H54 (cell line): ENCODE results near the gene ZBTB8B.

Experiments used
- DNase-seq: peaks from one replicate; pipeline ENCODE4 v3.0.0; 2011; ENCODE audit warnings: low spot score, mixed read lengths; ENCODE audit not compliant: insufficient read length
- FAIRE-seq: peaks from 3 replicates; lab custom pipeline; 2011; peaks lifted over from hg19 to GRCh38; lab: Jason Lieb, UNC
- POLR2A ChIP-seq: IDR thresholded peaks from 2 replicates; pipeline ENCODE4 v1.6.1; 2011; ENCODE audit warnings: low read depth, mild to moderate bottlenecking, low read length

The ZBTB8B gene

DNA sequence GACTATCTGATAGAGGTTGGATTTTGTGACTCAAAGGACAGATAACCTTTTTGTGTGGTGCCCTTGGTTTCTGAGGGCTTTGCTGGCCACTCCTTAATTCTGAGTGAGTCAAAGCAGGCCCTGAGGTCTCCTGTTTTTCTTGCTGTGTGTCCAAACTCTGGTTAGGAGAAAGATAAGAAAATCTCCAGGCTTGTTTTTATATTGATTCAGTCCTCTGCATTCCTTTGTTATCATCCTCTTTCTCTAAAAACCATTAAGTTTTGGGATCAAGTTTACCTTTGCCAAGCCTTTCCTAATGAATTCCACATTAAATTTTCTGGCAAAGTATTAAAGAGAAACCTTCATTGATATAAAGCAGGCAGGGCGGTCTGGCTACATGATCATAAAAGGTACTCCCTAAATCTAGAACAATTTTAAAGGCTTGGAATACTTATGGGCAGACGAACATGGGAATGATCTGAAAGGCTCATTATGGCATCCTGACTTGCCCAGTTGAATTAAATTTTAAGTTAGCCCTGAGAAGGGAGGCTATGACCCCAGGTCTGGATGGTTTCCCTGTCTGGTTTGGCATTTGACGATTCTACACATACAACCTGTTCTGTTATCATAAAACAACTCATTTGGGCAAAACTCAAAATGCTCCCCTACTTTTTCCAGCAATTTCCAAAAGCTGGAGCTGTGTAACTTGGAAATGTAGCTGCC is 20.8 kb downstream of the ZBTB8B start:
- no peak for TF ChIP-seq POLR2A
- no peak for DNase-seq
- FAIRE-seq, result no peak

DNA sequence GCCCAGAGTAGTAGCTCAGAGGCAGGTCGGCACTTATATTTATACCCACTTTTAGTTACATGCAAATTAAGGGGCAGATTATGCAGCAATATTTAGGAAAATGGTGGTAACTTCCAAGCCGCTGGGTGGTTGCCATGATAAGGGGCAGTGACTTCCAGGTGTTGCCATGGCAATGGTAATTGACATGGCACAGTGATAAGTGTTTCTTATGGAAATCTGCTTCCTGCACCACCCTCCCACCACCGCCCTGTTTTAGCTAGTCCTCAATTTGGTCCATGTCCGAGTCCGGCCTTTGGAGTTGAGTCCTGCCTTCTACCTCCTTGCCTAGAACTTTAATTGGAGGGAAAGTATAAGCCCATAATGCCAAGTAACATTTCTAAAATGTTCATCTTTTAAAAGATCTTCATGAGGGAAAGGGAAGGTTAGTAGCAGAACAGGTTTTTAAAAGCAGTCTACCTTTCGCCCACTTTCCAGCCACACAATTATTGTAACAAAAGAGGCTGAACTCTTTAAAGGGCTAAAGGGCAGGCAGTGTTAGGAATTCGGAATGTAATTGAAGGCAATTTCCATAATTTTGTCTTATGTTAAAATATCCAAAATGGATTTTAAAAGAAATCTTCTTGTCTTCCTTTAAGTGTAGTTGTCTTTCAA is 21.7 kb downstream of the ZBTB8B start:
- FAIRE-seq, result no peak
- no peak for TF ChIP-seq POLR2A
- no peak for DNase-seq

DNA sequence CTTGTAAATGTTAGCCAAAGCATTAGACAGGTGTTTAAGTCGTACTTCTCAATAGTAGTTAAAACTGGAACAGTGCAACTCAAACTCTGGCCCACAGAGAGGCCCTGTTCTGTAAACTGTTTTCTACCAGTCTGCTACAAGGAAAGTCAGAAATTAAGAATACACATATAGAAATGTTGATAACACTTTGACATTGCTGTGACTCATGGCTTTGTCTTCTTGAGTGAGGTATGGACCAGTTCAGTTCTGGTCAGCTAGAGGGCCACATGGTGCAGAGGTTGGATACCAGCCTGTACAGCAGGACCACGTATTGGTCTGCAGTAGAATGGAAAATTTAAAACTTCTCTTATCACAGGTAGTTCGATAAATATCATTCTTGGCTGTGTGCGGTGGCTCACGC is 22.3 kb downstream of the ZBTB8B start:
- DNase-seq (no peak), FAIRE-seq (no peak)

DNA sequence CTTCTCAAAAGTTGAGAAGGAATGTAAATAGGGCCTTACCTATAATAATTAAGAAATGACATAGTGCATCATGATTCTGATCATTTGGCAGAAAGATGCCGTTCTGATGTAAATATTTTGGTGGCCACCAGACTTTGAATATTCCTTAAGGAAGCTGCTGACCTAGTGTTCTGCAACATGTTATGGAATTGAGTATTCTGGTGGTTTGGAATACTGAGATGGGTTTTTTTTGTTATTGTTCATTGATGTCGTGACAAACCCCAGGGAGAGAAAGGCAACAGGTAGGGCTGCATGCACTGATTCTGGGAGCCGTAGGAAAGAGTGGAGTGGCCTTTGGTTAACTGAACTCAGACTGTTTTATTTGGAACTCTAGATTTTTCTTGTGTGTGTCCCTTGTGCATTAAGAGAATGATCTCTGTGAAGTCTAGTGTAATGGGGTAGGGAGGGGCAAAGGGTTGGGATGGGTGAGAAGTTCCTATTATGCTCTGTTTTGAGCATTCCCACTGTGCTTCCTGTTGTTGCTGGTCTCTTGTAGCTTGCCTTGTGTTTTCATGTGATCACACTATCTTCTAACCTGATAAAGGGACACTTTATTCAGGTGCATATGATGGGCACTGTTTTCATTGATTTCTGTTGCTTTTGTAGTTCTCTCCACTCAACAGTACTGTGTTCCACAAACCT is 25.0 kb downstream of the ZBTB8B start:
- DNase-seq (no peak), FAIRE-seq (no peak)
- TF ChIP-seq POLR2A, result no peak

More for the DNA sequence above, 22.3 kb downstream of the ZBTB8B start:
- no peak for TF ChIP-seq POLR2A

- FAIRE-seq (no peak), DNase-seq (no peak)
- TF ChIP-seq POLR2A, result no peak
These were observed 26.5 kb downstream of the ZBTB8B start for GRCh38 chr1:32491386-32491785.

DNA sequence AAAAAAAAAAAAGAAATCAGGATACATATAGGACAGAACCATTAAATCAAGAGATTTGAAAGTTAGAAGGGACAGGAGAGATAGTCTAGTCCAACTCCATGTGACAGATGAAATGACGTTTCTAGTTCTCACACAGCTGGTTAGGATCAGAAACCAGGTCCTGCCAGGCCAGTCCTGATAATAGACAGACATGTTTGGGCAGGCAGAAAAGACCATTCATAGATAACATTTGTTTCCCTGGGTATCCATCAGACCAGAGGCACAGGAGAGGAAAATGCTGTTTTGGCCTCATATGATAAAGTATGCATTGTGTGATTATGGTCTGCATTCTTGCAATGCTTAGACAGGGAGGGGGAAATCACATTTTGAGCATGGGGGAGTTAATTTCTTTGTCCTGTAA is 29.3 kb downstream of the ZBTB8B start:
- FAIRE-seq, result no peak
- TF ChIP-seq POLR2A, result no peak
- DNase-seq, result no peak

- DNase-seq, result no peak
- no peak for TF ChIP-seq POLR2A
- FAIRE-seq, result no peak
These were observed 30.0 kb downstream of the ZBTB8B start for GRCh38 chr1:32494711-32495337.

- no peak for TF ChIP-seq POLR2A
- no peak for FAIRE-seq
- DNase-seq, result no peak
These were observed 31.3 kb downstream of the ZBTB8B start for GRCh38 chr1:32496127-32496526.

GRCh38 chr1:32498751-32499150 is 33.9 kb downstream of the ZBTB8B start:
- FAIRE-seq (no peak), DNase-seq (no peak)
- TF ChIP-seq POLR2A, result no peak

DNA sequence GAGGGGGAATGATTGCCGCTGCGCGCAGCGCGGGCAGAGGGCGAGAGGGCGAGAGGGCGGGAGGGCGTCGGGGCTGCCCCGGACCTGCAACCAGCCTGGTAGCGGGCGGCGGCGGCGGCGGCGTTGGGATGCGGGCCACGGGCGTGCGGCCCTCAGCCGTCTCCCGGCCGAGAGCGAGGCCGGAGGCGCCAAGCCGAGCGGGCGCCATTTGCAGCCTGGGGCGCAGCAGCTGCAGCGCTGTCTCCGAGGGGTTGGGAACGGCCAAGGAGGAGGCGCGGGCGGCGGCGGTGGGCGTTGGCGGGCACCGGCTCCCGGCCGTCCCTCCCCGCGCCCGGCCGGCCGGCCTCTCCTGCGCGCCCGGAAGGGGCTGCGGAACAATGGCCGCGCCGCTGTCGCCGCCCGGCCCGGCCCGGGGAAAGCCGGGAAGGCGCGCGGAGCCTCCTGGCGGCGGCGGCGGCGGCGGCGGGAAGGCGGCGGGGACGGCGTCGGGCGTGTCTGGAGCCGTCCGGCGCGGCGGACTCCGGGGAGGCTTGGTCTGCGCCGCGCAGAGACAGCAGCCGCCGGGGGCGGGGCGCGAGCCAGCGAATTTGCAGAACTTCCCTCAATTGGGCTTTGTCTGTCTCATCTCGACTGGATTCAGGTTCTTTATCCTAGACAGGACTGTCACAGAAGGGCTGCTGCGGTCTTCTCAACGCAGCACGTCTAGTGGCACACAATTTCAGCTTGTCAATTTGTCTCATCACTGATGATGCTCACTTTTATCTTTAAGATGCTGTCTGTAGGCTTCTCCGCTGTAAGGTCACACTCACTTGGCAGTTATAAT is 35.7 kb downstream of the ZBTB8B start:
- peak; percentile 77 for DNase-seq
- TF ChIP-seq POLR2A, result no peak; the same call in 1 of the 2 replicates
- FAIRE-seq, result no peak

DNA sequence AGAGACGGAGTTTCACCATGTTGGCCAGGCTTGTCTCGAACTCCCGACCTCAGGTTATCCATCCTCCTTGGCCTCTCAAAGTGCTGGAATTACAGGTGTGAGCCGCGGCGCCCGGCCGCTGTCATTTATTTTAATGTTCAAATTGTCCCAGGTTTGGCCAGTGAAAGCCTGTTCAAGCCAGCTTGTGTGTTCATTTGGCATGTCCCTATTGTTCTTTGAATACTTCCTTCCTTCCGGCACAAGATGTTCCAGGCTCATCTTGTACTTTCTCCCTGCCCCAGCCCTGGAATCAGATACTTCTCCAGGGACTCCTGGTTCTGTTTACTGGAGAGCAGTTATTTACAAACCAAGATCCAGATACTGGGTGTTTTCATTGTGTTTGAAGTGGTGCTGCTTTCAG is 37.0 kb downstream of the ZBTB8B start:
- FAIRE-seq, result no peak
- no peak for TF ChIP-seq POLR2A
- no peak for DNase-seq

GRCh38 chr1:32503153-32503552 is 38.3 kb downstream of the ZBTB8B start:
- FAIRE-seq (no peak), DNase-seq (no peak)
- no peak for TF ChIP-seq POLR2A

DNA sequence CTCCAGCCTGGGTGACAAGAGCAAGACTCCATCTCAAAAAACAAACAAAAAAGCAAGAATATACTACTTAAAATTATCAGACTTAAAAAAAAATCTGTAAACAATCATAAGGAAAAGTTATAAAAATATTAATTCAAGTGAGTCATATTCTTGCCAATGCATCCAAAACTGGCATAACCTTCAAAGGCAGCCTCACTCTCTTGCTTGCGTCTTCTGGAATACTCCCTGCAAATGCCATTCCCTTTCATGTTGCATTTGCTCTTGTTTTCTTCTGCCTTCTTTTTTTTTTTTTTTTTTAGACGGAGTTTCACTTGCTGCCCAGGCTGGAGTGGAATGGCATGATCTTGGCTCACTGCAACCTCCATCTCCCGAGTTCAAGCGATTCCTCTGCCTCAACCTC is 42.1 kb downstream of the ZBTB8B start:
- DNase-seq (no peak), FAIRE-seq (no peak)
- TF ChIP-seq POLR2A, result no peak
